SKM-1 treated with dmso at 0.1 percent for 144 hours (cell line): Measurements from ENCODE around the gene CDH4.
"Not testable (repeated sequence)": the region's sequence is repeated elsewhere in the genome, so short reads cannot be mapped to it uniquely, and the experiment has no call there.

Source experiments
- DNase-seq: peaks from one replicate; lab custom pipeline; 2025; ENCODE audit not compliant: unreplicated experiment; lab: John Stamatoyannopoulos, UW

Gene CDH4

GRCh38 chr20:61380545-61380915 is 128.5 kb downstream of the CDH4 start:
- no peak for DNase-seq

- no peak for DNase-seq
Measured at GRCh38 chr20:61382194-61382593, 130.1 kb downstream of the CDH4 start.

- no peak for DNase-seq
Measured at GRCh38 chr20:61385296-61385695, 133.2 kb downstream of the CDH4 start.

GRCh38 chr20:61385731-61386130 is 133.7 kb downstream of the CDH4 start:
- no peak for DNase-seq

- DNase-seq: no peak
Measured at GRCh38 chr20:61387204-61387953, 135.3 kb downstream of the CDH4 start.

- DNase-seq: no peak
Measured at GRCh38 chr20:61387954-61388348, 135.9 kb downstream of the CDH4 start.

- no peak for DNase-seq
Measured at GRCh38 chr20:61389077-61389476, 137.0 kb downstream of the CDH4 start.

GRCh38 chr20:61391185-61391584 is 139.1 kb downstream of the CDH4 start:
- DNase-seq: no peak

GRCh38 chr20:61391812-61392520 is 139.9 kb downstream of the CDH4 start:
- no peak for DNase-seq

- DNase-seq: no peak
Measured at GRCh38 chr20:61394088-61394799, 142.2 kb downstream of the CDH4 start.

- DNase-seq: no peak
Measured at GRCh38 chr20:61396262-61396848, 144.3 kb downstream of the CDH4 start.

GRCh38 chr20:61397146-61397545 is 145.1 kb downstream of the CDH4 start:
- no peak for DNase-seq

- no peak for DNase-seq
Measured at GRCh38 chr20:61397790-61398189, 145.7 kb downstream of the CDH4 start.

GRCh38 chr20:61399433-61399832 is 147.4 kb downstream of the CDH4 start:
- DNase-seq: no peak

GRCh38 chr20:61400499-61400898 is 148.4 kb downstream of the CDH4 start:
- DNase-seq: no peak

- DNase-seq: no peak
Measured at GRCh38 chr20:61404303-61404702, 152.2 kb downstream of the CDH4 start.

- DNase-seq: no peak
Measured at GRCh38 chr20:61405007-61405406, 152.9 kb downstream of the CDH4 start.

GRCh38 chr20:61406773-61407172 is 154.7 kb downstream of the CDH4 start:
- not testable (repeated sequence) for DNase-seq

GRCh38 chr20:61407561-61407960 is 155.5 kb downstream of the CDH4 start:
- DNase-seq: no peak

GRCh38 chr20:61408951-61409740 is 157.1 kb downstream of the CDH4 start:
- no peak for DNase-seq

GRCh38 chr20:61411743-61412142 is 159.7 kb downstream of the CDH4 start:
- no peak for DNase-seq
